Measurements from ENCODE around the gene PLPP1.

Gene PLPP1

DNA sequence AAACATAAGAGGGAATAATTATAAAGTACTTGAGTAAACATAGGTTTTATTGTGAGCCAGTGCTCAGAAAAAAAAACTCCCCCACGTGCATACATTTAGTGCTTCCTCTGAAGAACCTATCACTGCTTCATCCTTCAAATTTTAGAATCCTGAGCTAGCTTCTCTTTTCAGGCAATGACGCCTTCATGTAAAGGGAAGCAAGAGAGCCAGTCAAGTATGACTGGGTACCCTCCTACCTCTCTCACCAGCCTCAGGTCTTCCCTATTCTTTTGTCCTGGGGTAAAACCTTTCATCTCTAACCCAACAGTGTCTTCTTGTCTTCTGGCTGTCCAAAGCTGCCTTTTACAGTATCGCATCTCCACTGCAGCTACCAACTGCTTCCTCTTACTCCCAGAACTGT, 32.0 kb downstream of the PLPP1 start:
- no peak for DNase-seq

DNA sequence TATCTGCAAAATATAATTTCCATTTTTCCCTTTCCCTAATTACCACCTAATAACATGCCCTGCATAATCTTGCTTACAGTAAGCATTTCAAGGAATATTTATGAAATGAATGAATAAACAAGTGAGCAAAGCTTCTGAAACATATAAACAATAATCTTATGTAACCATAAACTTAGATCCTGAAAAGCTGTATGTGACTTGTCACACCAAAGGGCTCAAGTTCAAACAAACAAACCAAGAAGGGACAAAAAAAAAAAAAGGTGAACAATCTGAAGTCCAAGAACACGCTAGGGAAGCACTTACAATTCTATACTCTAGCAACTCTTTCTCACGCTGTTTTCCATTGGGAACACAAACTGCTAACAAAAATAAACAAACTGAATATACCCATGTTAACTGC, 36.3 kb downstream of the PLPP1 start:
- no peak for DNase-seq

DNA sequence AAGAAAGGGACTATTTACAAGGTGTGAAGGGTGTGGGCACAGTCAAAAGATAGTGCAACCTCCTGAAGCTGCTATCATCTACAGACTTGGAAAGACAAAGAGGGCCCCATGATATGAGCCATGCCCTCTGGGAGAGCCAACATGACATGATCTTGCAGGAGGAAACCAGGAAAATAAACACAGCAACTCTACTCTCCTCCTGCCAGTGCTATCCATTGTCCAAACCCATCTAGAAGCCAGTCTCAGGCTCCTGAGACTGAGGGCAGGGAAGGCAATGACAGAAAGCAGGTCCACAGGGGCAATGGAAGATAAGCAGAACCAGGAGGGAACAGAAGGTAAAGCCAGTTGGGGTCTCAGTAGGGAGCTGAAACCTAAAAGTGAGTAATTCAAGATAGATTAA, 37.1 kb downstream of the PLPP1 start:
- DNase-seq: no peak

DNA sequence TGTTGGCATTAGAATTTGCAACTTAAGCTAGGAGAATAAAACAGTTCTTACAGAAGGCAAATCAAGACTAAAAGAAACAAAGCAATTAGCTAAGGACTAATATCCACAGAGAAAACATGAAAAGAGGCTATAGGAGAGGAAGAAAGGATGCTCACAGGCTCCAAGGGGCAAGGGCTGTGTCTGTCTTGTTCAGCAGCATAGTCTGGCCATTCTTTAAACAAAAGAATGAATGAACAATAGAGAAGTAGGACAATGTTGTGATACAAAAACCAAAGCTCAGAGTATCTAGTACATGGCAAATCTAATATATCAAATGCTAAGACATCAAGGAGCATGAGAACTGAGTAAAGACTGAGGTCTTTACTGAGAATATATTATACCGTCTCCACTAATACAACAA, 39.5 kb downstream of the PLPP1 start:
- DNase-seq: no peak

DNA sequence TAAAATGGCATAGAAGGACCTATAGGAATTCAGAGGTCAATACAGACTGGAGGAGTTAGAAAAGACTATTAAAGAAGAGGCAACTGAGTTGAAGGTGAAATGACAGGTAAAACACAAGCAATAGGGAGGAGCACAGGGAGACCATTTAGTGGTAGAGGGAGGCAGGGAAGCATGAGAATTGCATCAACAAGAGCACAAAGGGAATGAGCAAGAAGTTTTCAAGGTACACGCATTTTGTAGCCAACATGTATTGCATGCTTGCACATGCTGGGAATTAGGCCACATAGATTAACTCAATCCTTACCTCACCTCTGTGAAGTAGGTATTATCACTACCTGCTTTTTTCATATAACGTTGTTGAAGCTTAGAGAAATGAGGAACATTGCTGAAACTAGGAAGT, 42.3 kb downstream of the PLPP1 start:
- DNase-seq: no peak

DNA sequence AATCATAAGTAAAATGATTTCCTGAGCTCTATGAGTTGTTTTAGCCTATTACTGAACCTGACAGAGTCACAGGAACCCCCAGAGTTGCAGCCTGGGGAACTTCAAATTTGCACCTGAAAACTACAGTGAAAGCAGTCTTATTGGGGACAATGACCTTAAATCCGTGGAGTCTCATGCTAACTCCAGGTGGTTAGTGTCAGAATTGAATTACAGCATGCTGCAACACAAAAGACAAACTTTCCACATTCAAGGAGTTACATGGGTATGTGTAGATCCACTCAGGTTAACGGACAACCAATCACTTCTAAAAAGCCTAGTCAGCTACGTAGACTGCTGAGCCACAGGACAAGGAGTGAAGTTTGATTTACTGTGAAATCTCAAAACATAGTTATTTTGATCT, 49.7 kb downstream of the PLPP1 start:
- no peak for DNase-seq

DNA sequence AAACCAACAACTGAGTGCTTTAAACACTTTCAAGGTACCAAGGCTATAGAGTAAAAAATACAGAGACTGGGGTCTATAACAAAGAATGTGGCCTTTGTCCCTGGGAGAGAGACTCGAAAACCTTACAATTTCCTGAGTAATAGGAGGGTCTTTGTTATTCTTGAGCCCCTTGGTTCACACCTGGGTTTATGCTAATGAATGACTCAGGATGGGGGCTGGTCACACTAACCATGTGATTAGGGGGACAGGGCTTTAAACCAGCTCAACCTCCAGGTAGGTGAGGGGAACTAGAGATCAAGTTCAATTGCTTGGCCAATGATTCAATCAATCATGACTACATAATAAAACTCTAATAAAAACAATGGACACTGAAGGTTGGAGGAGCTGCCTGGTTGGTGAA, 50.2 kb downstream of the PLPP1 start:
- no peak for DNase-seq

DNA sequence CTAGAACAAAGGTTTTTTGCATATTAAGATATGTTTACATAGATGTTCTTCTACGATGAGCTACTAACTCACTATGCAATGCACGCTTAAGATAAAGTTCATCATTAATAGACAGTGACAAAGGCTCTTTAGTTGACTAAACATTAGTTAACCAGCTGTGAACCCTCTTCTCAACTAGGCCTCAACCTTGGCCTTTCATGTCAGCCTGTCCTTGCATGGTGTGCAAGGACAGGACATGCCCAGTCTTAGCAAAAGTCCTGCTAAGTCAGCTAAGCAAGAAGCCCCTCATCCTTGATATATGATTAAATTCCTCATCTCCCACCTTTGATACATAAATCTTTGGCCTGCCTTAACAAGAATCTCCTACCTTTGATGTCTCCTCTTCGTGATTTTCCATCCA, 50.9 kb downstream of the PLPP1 start:
- DNase-seq: no peak

DNA sequence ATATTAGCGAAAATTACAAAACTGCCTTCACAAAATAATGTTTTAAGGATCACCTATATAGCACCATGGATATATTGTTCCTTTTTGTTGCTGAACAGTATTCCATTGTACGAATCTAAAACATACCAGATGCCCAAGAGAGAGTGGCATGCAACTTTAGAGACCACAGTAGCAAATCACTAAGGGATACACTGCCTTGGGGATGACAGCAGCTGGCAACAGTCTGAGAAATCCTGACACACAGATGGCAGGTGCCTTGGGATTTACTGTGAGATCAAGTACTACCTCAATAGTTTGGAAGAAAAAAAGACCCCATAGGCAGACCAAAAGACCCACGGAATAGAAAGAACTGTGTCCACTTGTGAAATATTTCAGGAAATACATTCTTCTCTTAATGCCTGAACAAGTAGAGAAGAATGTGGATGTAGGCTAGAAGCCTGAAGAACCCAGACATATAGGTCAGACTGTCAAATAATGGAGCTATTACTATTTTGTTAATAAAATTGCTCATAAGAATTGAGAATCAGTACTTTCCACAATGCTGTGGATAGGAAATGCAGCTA, 53.4 kb downstream of the PLPP1 start:
- DNase-seq: no peak

DNA sequence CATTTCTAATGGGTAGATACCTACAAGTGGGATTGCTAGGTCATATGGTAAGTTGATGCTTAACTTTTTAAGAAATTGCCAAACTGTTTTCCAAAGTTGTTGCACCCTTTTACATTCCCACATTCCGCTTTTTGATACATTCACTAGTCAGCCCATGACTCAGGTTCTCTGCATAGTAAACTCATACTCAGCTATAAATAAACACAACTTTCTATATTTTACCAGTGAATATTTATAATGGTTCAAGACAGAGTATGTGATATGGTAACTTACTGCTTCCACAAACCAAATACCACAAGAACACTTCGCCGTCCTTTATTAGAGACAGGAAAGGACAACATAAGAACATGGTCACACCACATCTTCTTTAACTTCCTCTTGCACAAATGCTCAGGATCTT, 54.0 kb downstream of the PLPP1 start:
- DNase-seq: peak; percentile 45

DNA sequence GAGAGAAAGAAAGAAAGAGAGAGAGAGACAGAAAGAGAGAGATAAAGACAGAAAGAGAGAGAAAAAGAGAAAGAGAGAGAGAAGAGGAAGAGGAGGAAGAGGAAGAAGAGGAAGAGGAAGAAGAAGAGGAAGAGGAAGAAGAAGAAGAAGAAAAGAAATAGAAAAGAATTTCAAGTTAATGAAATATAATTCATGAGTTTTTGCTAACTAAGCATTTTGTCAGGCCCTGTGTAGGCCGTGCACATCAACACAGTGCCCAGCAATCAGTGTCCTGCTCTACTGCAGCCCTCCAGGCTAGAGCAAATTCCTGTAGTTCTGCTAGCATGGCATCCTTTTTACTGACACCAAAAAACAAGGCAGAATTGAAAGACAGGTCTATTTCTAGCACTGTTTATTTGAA, 62.1 kb downstream of the PLPP1 start:
- DNase-seq: no peak

DNA sequence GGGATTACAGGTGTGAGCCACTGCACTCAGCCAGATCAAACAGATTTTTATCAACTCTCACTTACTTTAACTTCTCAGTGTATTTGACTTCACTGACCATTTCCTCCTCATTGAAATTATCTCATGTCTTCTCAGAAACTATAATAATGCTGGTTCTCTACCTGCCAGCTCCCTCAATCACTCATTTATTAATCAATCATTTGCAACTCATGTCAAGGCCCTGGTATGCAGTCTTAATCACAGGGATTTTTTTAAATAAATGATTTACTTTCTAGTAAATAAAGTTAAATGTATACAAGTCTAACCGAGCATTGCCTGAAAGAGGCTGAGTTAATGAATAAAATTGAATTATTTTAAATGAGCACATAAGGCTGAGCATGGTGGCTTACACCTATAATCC, 63.3 kb downstream of the PLPP1 start:
- DNase-seq: no peak

DNA sequence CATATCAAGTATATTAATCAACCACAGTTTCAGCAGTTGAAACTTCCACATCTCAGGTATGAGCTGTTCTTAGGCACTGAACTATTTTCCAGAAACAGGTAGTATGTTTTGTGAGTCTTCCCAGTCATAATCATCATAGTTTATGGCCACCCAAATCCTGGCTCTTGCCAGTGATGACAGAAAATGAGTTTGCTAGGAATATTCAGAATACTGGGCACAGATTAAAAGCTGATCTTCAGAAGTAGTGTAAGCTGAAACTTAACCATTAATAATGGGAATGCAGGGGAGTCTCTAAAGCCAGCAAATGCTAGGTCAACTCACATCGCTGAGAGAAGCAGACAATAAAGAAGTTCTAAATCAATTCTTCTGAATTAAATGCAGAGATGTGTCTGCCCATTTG, 64.5 kb downstream of the PLPP1 start:
- DNase-seq: no peak

DNA sequence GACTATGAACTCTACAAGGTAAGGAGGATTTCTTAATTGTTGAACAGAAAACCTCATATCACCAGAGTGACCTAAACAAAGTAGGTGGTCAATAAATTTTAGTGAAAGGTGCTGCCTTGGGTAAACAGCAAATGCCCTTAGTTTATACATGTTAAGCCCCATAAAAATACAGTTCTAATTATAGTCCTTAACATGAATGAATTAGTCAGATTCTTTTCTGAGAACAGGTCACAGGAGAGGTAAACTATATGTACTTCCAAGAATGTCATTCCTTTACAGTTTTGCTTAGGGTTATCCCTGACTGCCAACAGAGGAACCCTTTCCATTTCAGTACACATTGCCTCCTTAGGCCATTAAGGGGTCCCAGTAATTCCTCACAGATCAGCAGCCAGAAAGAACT, 64.9 kb downstream of the PLPP1 start:
- no peak for DNase-seq

DNA sequence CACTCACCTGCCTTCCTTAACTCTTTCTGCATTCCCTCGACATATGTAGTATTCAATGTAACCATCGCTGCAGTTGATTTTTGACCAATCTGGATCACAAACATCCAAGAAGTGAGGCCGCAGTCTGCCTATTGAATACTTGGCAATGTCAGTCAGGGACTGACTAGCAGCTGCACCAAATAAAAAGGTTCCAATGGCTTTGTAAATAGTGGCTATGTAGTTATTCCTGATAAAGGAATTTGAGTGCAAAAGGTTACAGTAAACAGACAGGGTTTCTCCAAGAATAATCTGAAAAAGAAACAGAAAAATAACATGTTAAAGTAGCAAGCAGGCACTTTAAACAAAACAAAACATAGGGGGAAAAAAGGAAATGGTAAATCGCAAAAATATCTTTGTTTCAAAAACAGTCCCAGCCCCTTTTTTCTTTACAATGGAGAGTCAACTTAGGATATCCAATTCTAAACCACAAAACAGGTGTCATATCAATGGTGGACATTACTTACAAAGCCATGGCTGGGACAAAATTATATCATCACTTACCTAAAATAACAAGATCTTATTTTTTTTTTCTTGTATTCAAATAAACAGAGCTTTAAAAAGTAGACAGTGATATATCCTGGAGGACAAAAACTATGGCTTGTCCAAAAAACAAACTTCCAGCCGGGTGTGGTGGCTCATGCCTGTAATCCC, 66.8 kb downstream of the PLPP1 start:
- DNase-seq: no peak

DNA sequence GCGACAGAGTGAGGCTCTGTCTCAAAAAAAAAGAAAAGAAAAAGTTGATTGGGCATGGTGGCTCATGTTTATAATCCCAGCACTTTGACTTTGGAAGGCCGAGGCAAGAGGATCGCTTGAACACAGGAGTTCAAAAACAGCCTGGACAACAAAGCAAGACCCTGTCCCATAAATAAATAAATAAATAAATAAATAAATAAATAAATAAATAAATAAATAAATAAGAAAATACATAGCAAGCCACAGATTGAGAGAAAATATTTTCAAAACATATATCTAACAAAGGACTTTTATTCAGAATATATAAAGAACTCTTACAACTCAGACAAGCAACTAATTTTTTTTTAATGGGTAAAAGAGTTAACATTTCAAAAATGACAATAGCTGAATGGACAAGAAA, 71.2 kb downstream of the PLPP1 start:
- DNase-seq: no peak

DNA sequence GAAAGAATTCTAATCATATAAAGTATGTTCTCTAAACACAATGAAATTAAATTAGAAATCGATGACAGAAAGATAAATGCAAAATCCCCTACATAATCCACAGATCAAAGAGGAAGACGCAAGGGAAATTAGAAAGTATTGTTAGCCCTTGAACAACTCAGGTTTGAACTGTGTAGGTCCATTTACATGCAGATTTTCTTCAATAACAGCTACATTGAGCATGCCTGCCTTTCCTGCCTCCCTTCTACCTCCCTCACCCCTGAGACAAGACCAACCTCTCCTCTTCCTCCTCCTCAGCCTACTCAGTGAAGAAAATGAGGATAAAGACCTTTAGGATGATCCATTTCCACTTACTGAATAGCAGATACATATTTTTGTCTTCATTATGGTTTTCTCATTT, 75.2 kb downstream of the PLPP1 start:
- no peak for DNase-seq

DNA sequence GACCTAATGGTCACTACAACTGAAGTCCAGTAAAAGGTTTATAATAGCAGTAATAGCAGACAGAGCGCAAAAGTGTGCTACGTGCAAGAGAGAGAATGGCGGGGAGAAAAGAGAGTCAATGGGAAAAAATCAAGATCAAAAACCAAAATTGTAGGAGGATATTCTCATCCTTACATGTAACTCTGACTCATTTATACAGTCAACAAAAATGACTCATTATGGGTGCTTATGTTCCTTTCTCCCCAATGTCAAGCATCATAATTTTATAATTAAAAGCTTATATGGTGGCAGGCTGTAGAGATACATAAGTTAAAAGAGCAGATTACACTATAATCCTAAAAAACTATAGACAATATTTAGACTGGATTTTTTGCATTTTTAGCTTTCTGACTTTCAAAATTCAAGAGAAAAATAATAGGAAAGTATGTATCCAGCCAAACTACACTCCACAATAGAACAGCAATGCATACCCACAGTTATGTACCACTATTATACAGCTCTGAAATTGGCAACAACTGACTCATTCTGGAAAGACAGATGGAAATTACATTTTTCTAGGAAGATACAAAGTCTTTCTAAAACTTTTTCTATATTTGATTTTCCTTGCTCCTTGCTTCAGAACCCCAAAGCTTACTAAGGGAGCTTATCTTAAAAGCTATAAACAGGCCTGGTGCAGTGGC, 78.4 kb downstream of the PLPP1 start:
- no peak for DNase-seq

DNA sequence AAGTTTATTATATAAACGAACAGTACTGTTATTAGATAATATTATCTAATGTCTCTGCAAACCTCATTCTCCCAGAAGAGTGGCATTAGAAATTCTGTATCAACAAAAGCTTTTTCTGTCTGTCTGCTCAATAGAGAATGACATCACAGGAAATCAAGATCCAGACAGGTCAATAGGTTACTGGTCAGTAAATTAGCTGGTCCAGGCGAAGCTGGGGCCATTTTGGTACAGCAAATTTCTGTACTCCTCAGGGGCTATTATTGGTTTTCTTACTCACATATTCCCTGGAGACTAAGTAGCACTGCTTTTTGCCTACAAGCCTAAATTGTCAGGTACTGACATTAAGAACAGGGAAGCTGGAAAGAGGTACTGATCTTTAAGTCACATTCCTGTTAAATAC, 80.5 kb downstream of the PLPP1 start:
- no peak for DNase-seq

DNA sequence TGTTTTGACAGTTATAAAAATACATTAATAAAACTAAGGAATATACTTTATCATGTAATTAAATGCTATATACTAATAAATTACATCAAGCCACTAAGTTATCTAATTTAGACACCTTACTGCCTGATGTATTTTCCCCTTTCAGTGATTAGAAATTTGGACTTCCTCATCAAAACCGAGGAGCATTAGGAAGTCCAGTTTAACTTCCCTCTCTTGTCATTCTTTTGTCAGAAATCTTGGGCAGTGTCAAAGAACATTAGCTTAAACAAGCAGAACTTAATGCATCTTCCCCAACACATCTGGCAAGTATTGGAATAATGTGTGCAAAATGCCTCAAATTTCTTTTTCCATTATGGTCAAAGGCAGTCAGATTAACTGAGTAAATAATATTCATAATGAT, 81.6 kb downstream of the PLPP1 start:
- DNase-seq: no peak

DNA sequence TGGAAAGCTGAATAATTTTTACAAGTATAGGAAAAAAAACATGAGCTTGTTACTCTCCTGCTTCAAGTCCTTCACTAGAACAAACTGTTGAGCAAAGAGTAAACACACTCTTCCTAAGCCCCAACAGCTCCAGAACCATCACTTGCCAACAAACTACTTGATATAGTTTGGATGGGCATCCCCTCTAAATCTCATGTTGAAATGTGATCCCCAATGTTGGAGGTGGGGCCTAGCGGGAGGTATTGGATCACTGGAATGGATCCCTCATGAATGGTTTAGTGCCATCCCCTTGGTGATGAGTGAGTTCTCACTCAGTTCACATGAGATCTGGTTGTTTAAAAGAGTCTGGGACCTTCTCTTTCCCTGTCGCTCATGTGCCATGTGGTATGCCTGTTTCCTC, 82.8 kb downstream of the PLPP1 start:
- no peak for DNase-seq

DNA sequence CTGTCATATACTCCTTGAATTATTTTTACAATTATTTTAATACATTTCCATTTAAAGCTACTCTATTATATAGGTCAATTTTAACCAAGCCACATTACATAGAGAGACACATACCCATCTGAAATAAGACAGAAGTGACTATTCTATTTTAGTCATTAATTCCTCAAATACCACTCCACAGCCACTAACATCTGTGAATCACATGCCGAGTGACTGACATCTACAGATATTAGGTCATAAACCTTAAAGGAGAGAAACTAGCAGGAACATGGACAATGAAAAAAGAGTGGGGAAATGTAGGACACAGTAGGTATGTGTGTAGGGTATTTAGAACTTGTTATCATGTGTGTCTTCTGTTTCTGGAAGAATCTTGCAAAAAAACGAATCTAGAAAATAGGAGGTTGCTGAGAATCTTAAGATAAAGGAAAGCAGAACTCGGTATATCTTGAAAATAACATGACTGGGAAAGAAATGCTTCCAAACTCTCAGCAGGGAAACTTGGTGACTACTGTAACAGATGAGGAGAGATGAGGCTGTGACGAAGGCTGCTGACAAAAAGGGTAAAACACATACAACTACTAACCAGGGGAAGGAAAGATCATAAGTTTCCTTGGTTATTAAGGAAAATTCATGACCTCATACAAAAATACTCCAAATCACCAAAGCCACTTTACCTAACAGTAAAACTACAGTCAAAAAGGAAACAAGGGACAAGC, 84.6 kb downstream of the PLPP1 start:
- no peak for DNase-seq

DNA sequence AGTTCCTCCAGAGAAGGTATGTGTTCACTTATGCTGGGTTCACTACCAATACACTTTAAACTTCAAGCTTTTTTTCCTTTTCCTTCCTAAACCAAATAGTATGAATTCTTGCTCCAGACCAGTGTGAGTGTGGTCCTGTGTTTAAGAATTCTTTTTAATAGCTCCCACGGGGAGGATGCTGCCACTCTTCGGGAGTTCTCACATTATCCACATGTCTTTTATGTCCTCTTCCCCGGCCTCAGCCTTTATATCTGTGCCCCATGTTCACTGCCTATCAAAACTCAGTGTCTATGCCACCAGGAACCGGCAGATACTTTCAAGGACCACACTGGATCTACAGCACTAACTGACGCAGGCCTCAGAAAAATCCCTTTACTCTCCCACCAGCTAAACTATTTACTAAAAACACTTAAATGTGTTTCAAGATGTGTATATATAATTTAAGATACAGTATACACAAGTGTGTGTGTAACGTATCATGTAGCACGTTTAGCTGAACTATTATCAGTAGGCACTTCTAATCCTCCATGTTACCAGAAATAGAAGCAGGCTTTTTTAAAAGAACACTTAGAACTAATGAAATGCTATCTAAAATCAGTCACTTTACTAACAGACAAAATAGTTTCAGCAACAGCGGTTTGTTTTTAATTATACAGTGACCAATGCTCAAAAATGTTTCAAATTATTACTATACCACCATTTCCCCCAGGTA, 88.0 kb downstream of the PLPP1 start:
- no peak for DNase-seq

DNA sequence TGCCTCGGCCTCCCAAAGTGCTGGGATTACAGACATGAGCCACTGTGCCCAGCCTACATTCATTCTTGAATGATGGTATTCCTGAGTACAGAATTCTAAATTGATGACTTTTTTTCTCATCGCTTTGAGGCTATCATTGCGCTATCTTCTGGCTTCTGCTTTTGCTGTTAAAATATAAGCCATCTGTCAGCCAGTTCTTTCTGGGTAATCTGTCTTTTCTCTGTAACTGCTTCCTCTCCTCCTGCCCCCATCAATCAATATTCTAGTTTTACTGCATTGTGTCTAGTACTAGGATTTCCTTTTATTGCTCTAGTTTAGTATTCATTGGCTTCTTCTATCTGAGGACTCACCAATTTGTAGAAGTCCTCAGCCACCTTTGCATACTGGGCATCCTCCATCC, 89.0 kb downstream of the PLPP1 start:
- no peak for DNase-seq
